ENCODE measurements around the gene SPINT2.
A peak's percentile ranks its signal among the peaks of the same experiment; 100 is the strongest.

Gene SPINT2

DNA sequence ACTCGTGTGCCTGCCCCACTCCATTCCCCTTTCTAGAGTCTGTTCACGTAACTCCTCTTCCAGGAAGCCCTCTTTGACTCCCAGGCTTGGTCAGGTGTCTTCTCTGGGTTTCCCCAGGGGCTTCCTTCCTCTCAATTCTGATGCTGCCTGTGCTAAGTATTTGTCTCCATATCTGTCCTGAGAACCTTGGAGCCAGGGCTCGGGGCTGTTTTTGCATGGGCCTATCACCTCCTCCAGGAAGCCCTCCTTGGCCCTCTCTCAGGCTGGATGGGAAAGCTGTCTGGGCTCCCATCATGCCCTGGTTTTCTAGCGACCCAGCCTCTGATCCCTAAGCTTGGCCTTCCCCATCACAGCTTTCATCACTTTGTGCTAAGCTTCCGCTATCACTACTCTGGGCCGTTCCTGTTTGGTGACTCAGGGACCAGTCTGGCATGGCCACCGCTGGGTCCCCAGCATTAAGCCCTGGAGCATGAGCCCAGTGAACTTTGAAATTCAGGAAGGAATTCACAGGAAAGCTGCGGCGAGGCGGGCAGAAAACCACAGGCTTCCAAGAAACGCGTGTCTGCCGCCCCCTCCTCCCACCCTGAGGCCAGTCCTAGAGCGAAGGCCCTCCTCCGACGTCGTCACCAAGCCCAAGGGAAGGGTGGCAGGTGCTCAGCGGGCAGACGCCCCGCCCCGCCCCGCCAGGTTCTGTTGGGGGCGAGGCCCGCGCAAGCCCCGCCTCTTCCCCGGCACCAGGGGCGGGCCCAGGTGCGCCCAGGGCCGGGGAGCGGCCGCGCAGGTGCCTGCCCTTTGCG, 486 bp upstream of the SPINT2 start:
- H3K4me3 Mint-ChIP-seq: peak overlapping the region; percentile 83 to 89 (median 85)
- peak overlapping the region; percentile 76 to 98 (median 85) for H3K27ac Mint-ChIP-seq
- no peaks in the 10 kb centered on the region for H3K36me3 Mint-ChIP-seq (ENCODE audit: low read depth)
- peaks cover 51% of the 10 kb centered on the region for H3K4me1 Mint-ChIP-seq
- H3K27me3 Mint-ChIP-seq (ENCODE audit: low read depth): peaks cover 8% of the 10 kb centered on the region
- H3K9me3 Mint-ChIP-seq: no peaks in the 10 kb centered on the region
- TF ChIP-seq, protein P1, sequence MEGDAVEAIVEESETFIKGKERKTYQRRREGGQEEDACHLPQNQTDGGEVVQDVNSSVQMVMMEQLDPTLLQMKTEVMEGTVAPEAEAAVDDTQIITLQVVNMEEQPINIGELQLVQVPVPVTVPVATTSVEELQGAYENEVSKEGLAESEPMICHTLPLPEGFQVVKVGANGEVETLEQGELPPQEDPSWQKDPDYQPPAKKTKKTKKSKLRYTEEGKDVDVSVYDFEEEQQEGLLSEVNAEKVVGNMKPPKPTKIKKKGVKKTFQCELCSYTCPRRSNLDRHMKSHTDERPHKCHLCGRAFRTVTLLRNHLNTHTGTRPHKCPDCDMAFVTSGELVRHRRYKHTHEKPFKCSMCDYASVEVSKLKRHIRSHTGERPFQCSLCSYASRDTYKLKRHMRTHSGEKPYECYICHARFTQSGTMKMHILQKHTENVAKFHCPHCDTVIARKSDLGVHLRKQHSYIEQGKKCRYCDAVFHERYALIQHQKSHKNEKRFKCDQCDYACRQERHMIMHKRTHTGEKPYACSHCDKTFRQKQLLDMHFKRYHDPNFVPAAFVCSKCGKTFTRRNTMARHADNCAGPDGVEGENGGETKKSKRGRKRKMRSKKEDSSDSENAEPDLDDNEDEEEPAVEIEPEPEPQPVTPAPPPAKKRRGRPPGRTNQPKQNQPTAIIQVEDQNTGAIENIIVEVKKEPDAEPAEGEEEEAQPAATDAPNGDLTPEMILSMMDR (IDR thresholded peaks at IDR 0.05; ENCODE audit: unreplicated experiment in 3 of 3): no peak

DNA sequence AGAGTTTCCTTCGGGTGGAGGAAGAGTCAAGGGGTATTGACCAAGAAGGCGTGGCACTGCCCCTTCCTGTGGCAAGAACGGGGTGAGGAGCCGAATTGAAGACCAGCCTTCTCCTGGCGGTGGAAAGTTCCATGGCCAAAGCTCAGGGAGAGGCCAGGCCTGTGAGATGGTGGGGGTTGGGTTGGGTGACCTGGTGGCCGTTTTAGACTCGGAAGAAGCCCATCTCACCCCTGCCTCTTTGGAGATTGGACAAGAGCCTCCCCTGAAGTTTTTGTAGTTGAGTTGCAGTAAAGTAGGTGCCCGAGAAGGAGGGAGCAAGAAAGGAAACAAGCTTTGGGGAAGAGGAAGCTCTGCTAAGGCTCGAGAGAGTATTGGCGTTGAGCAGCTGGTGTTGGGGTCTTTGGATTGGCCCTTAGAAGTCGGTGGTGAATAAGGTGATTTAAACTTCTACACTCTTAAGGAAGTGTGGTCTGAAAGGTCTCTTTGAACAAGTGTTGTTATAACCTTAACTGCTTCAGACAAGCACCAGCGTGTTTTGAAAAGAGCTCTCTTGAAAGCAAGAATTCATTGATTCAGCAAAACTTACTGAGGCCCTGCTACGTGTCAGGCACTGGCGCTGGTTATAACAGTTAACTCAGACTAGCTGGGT, 964 bp downstream of the SPINT2 start:
- Mint-ChIP-seq H3K36me3 (ENCODE audit: low read depth) (no peaks in the 10 kb centered on the region), H3K27ac (peak overlapping the region; percentile 92 to 98 (median 95)), H3K9me3 (no peaks in the 10 kb centered on the region), H3K4me3 (peak overlapping the region; percentile 89 to 95 (median 92)), H3K4me1 (peaks cover 51% of the 10 kb centered on the region), H3K27me3 (ENCODE audit: low read depth) (peaks cover 8% of the 10 kb centered on the region)
- TF ChIP-seq, protein P1 (IDR thresholded peaks at IDR 0.05; ENCODE audit: unreplicated experiment in 3 of 3): no peak

DNA sequence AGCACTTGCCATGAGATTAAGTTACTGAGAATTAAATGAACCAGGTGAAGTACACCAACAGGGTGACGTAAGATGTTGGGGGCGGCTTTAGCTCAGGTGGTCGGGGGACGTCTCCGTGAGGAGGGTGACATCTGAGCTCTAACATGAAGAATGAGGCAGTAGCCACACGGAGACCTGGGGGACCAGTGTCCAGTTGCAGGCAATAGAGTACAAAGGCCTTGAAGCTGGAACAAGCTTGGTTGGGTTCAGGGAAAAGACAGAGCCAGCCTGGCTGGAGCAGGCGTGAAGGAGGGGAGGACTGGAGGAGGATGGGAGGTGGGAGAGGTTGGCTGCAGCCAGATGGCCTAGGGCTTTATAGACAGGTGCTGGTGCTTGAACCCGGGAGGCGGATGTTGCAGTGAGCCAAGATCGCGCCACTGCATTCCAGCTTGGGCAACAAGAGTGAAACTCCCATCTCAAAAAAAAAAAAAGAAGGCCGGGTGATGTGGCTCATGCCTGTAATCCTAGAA, 1.6 kb downstream of the SPINT2 start:
- Mint-ChIP-seq H3K36me3 (ENCODE audit: low read depth) (peaks cover 3% of the 10 kb centered on the region), H3K4me3 (peak overlapping the region; percentile 89 to 95 (median 92)), H3K27ac (peak overlapping the region; percentile 92 to 98 (median 95)), H3K4me1 (peaks cover 56% of the 10 kb centered on the region), H3K9me3 (no peaks in the 10 kb centered on the region), H3K27me3 (ENCODE audit: low read depth) (peaks cover 8% of the 10 kb centered on the region)
- TF ChIP-seq, protein P1 (IDR thresholded peaks at IDR 0.05; ENCODE audit: unreplicated experiment in 3 of 3): no peak

GRCh38 chr19:38266981-38267597, 2.7 kb downstream of the SPINT2 start:
- Mint-ChIP-seq H3K4me3 (peak overlapping the region; percentile 52 to 89 (median 79)), H3K27me3 (ENCODE audit: low read depth) (peaks cover 8% of the 10 kb centered on the region), H3K27ac (peak overlapping the region; percentile 92 to 98 (median 95))

DNA sequence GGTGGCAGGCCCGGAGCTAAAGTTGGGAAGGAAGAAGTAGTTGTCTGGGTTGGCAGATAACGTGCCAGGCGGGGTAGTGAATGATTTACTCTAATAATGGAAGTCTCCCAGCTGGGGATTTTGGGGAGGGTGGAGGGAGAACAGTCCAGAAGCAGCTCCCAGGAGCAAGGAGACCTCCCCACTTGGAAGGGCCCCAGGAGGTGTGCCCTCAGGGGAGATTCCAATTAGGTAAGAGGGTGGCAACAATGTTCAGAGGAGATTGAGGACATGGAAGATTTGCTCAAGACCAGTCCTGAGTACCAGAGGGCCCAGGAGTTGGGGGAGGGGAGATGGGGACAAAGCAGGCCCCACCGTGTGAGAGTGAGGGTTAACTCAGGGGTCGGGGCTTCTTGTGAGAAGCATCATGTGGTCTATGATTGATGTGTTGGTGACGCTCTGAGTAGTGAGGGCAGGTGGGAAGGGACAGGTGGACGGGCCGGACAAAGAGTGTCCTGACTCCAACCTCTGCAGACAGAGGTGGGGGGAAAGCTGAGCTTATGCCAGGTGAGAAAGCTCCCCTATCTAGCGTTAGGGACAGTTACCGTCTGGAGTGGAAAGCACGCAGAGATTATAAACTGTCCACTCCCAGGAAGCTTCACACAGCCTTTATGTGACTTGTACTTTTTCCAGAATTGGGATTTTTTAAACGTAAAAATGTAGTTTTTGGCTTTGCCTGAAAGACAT, 3.5 kb downstream of the SPINT2 start:
- Mint-ChIP-seq H3K27ac (peak overlapping the region; percentile 92 to 98 (median 95)), H3K4me3 (peak overlapping the region; percentile 52 to 89 (median 79)), H3K36me3 (ENCODE audit: low read depth) (peaks cover 3% of the 10 kb centered on the region), H3K27me3 (ENCODE audit: low read depth) (peaks cover 6% of the 10 kb centered on the region), H3K4me1 (peaks cover 55% of the 10 kb centered on the region), H3K9me3 (no peaks in the 10 kb centered on the region)
- TF ChIP-seq, protein P1 (IDR thresholded peaks at IDR 0.05; ENCODE audit: unreplicated experiment in 3 of 3): no peak

More at GRCh38 chr19:38266981-38267597, 2.7 kb downstream of the SPINT2 start:
- Mint-ChIP-seq H3K9me3 (no peaks in the 10 kb centered on the region), H3K4me1 (peaks cover 57% of the 10 kb centered on the region), H3K36me3 (ENCODE audit: low read depth) (peaks cover 3% of the 10 kb centered on the region)
- TF ChIP-seq, protein P1 (IDR thresholded peaks at IDR 0.05; ENCODE audit: unreplicated experiment in 3 of 3): no peak

Data from nephron (organoid).